Karpas-422 (cell line): ENCODE data around the gene SNX14. TPM values are rescaled to one million over a fixed set of nuclear protein-coding genes. Genes with fewer than 3 reads are reported as not detected.

Experiments
- DNase-seq: peaks from one replicate; pipeline ENCODE4 v3.0.0-alpha.2; 2015
- H2AFZ ChIP-seq: fragments of 200-600 bp; sonication (generic); 2 replicates; pipeline ENCODE4 v1.6.1; 2014; ENCODE audit warnings: antibody characterized with exemption, low read length, mixed read lengths
- H3K27ac ChIP-seq: fragments of 200-600 bp; sonication (generic); 2 replicates; pipeline ENCODE4 v1.5.1; 2014; ENCODE audit warnings: mild to moderate bottlenecking, low read length, moderate library complexity
- H3K27me3 ChIP-seq: fragments of 200-600 bp; sonication (generic); 2 replicates; pipeline ENCODE4 v1.6.1; 2014; ENCODE audit warnings: low read length, mixed read lengths
- H3K36me3 ChIP-seq: fragments of 200-600 bp; sonication (generic); 2 replicates; pipeline ENCODE4 v1.6.1; 2014; ENCODE audit warnings: low read length, mixed read lengths; ENCODE audit not compliant: insufficient read depth
- H3K4me1 ChIP-seq: fragments of 200-600 bp; sonication (generic); 2 replicates; pipeline ENCODE4 v1.6.1; 2014; ENCODE audit warnings: mild to moderate bottlenecking, low read length, mixed read lengths
- H3K4me2 ChIP-seq: fragments of 200-600 bp; sonication (generic); 2 replicates; pipeline ENCODE4 v1.6.1; 2014; ENCODE audit warnings: low read length, low read depth, mild to moderate bottlenecking; ENCODE audit not compliant: poor library complexity, severe bottlenecking
- H3K4me3 ChIP-seq: fragments of 200-600 bp; sonication (generic); 2 replicates; pipeline ENCODE4 v1.5.1; 2014; ENCODE audit warnings: mild to moderate bottlenecking, antibody characterized with exemption, low read length, mixed read lengths
- H3K79me2 ChIP-seq: fragments of 200-600 bp; sonication (generic); 2 replicates; pipeline ENCODE4 v1.6.1; 2014; ENCODE audit warnings: mild to moderate bottlenecking, low read length, mixed read lengths
- H3K9ac ChIP-seq: fragments of 200-600 bp; sonication (generic); 2 replicates; pipeline ENCODE4 v1.6.0; 2014; ENCODE audit warnings: low read length
- H3K9me2 ChIP-seq: fragments of 200-600 bp; sonication (generic), shearing (Covaris generic); replicated peaks from 2 replicates; pipeline ENCODE4 v1.6.0; 2014; ENCODE audit warnings: mild to moderate bottlenecking, low read length, moderate library complexity; ENCODE audit not compliant: insufficient read depth
- H3K9me3 ChIP-seq: fragments of 300-700, 200-600 bp; sonication (generic); 2 replicates; pipeline ENCODE4 v1.6.1; 2014; ENCODE audit warnings: low read length, mixed read lengths
- H4K20me1 ChIP-seq: fragments of 200-600 bp; sonication (generic); 2 replicates; pipeline ENCODE4 v1.6.1; 2014; ENCODE audit warnings: mild to moderate bottlenecking, antibody characterized with exemption, low read length, low read depth; ENCODE audit not compliant: insufficient read depth
- total RNA-seq: library from RNA; depleted of rRNA; stranded (reverse); fragments of >200 nt; shearing (Covaris generic); gene quantifications from 2 replicates; pipeline ENCODE4 v1.2.3, GENCODE V29; 2014; ENCODE audit warnings: low replicate concordance; rRNA removed

SNX14 gene, protein sequence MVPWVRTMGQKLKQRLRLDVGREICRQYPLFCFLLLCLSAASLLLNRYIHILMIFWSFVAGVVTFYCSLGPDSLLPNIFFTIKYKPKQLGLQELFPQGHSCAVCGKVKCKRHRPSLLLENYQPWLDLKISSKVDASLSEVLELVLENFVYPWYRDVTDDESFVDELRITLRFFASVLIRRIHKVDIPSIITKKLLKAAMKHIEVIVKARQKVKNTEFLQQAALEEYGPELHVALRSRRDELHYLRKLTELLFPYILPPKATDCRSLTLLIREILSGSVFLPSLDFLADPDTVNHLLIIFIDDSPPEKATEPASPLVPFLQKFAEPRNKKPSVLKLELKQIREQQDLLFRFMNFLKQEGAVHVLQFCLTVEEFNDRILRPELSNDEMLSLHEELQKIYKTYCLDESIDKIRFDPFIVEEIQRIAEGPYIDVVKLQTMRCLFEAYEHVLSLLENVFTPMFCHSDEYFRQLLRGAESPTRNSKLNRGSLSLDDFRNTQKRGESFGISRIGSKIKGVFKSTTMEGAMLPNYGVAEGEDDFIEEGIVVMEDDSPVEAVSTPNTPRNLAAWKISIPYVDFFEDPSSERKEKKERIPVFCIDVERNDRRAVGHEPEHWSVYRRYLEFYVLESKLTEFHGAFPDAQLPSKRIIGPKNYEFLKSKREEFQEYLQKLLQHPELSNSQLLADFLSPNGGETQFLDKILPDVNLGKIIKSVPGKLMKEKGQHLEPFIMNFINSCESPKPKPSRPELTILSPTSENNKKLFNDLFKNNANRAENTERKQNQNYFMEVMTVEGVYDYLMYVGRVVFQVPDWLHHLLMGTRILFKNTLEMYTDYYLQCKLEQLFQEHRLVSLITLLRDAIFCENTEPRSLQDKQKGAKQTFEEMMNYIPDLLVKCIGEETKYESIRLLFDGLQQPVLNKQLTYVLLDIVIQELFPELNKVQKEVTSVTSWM
- total RNA-seq = 93.1 and 153 TPM in 2 replicates

- peak within 1 kb of the TSS; percentile 84 for H3K4me2 ChIP-seq
- H3K36me3 ChIP-seq = peaks cover 8% of the 10 kb centered on the region; the same call in 1 of the 2 replicates
- H3K27ac ChIP-seq = peak within 1 kb of the TSS; percentile 88
- no peaks in the 10 kb centered on the region for H3K27me3 ChIP-seq
- H2AFZ ChIP-seq = peak within 1 kb of the TSS; percentile 27; the same call in 1 of the 2 replicates
- peak within 1 kb of the TSS; percentile 84 for H3K4me3 ChIP-seq
- H3K4me1 ChIP-seq = peaks cover 45% of the 10 kb centered on the region
- peak; percentile 98 for DNase-seq
- peak within 1 kb of the TSS; percentile 82 for H3K9ac ChIP-seq
- peaks cover 48% of the 10 kb centered on the region for H3K79me2 ChIP-seq
- no peaks in the 10 kb centered on the region for H3K9me2 ChIP-seq
- H3K9me3 ChIP-seq = no peaks in the 10 kb centered on the region
- H4K20me1 ChIP-seq = no peaks in the 10 kb centered on the region
Measured at GRCh38 chr6:85593438-85594196, at the start of gene SNX14. SNX14 (minus strand) TSS chr6:85593858; CDS start chr6:85593718, 140 bp downstream.

GRCh38 chr6:85642774-85643536, 49.3 kb upstream of the SNX14 start, which contains the start of gene SYNCRIP:
SYNCRIP (minus strand) TSS chr6:85642886; CDS start chr6:85641439, 1,447 bp downstream.
- Histone ChIP-seq H3K36me3 (peaks cover 38% of the 10 kb centered on the region), H3K4me1 (peaks cover 43% of the 10 kb centered on the region), H3K9me2 (no peaks in the 10 kb centered on the region), H3K27ac (peak within 1 kb of the TSS; percentile 94), H3K4me3 (peak within 1 kb of the TSS; percentile 99), H3K4me2 (peak within 1 kb of the TSS; percentile 94), H3K9ac (peak within 1 kb of the TSS; percentile 100), H4K20me1 (peaks cover 39% of the 10 kb centered on the region), H3K27me3 (no peaks in the 10 kb centered on the region), H3K9me3 (no peaks in the 10 kb centered on the region), H3K79me2 (peaks cover 51% of the 10 kb centered on the region), H2AFZ (peak within 1 kb of the TSS; percentile 69)
- peak; percentile 99 for DNase-seq

DNA sequence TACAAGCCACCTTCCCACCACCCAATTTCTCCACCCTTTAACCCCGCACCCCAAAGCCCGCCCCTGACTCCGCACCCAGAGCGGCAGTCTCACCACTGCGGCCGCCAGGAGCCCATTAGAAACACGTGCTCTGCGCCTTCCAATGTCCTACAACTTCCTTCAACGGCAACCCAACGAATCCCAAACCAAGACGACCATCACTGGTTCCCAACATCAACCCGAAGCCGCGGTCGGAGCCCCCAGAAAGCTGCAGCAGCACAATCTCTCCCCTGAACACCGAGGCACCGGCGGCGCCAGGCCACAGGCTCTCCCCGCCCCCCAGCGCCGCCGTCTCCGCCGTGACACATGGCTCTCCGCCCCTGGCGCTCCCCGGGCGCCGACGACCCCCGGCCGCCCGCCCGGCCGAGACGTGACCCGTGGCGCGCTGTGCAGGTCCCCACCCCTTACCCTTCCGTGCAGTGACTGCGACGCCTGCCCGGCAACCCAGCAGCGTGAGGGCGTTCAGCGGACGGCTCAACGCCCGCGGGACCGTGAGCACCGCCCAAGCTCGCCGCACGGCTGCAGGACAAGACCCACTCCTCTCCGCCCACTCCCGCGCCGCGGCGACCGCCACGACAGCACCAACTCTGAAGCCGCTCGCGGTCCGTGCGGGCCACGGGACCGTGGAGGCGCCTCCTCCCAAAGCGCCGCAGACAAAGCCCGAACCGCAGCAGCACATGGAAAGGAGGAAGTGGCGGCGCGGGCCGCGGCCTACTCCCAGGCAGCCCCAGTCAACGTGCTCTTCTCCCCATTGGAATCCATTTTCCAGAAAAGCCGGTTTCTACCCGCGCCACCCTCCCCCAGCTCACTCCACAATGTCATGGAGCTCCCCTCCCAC, 48.5 kb upstream of the SNX14 start:
- Histone ChIP-seq H3K9me3 (no peaks in the 10 kb centered on the region), H4K20me1 (peaks cover 47% of the 10 kb centered on the region), H3K4me3 (peak overlapping the region; percentile 99), H3K9me2 (no peaks in the 10 kb centered on the region), H2AFZ (no peak overlapping the region), H3K4me2 (peak overlapping the region; percentile 70), H3K4me1 (peaks cover 43% of the 10 kb centered on the region), H3K27ac (peak overlapping the region; percentile 94), H3K79me2 (peaks cover 60% of the 10 kb centered on the region), H3K9ac (peak overlapping the region; percentile 100), H3K27me3 (no peaks in the 10 kb centered on the region), H3K36me3 (peaks cover 46% of the 10 kb centered on the region)
- peak; percentile 72 for DNase-seq

GRCh38 chr6:85641522-85641896, 47.9 kb upstream of the SNX14 start:
- DNase-seq = peak; percentile 54
- Histone ChIP-seq H3K4me2 (peak overlapping the region; percentile 70), H3K4me1 (peaks cover 43% of the 10 kb centered on the region), H2AFZ (no peak overlapping the region), H3K9me2 (no peaks in the 10 kb centered on the region), H3K27me3 (no peaks in the 10 kb centered on the region), H4K20me1 (peaks cover 52% of the 10 kb centered on the region), H3K9ac (peak overlapping the region; percentile 100), H3K4me3 (peak overlapping the region; percentile 99), H3K36me3 (peaks cover 53% of the 10 kb centered on the region), H3K9me3 (no peaks in the 10 kb centered on the region), H3K27ac (peak overlapping the region; percentile 94), H3K79me2 (peaks cover 66% of the 10 kb centered on the region)

GRCh38 chr6:85640821-85641220, 47.2 kb upstream of the SNX14 start:
- no peaks in the 10 kb centered on the region for H3K9me3 ChIP-seq
- H3K36me3 ChIP-seq = peaks cover 56% of the 10 kb centered on the region
- H3K9me2 ChIP-seq = no peaks in the 10 kb centered on the region
- H3K9ac ChIP-seq = peak overlapping the region; percentile 100
- no peak overlapping the region for H2AFZ ChIP-seq
- peaks cover 54% of the 10 kb centered on the region for H4K20me1 ChIP-seq
- peak overlapping the region; percentile 94 for H3K27ac ChIP-seq
- peaks cover 43% of the 10 kb centered on the region for H3K4me1 ChIP-seq
- H3K79me2 ChIP-seq = peaks cover 73% of the 10 kb centered on the region
- DNase-seq = no peak
- peak overlapping the region; percentile 99 for H3K4me3 ChIP-seq
- peak overlapping the region; percentile 70 for H3K4me2 ChIP-seq
- no peaks in the 10 kb centered on the region for H3K27me3 ChIP-seq

DNA sequence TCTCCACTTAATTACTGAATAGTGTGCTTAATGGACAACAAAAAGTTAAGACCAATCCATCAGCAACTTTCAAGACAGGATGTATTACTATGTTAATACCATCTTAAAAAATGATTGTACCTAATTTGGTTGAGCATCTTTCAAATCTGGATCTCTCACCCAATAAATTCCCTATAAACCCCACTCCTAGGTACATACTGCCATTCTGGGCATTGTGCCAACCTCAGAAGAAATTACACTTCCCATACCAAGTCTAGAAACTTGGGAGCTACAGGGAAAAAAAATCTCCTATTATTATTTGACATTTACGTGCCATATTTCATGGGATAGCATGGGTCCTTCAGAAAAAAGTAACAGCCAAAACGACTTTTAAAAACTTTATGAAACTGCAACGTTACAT, 43.9 kb upstream of the SNX14 start:
- peaks cover 29% of the 10 kb centered on the region for H3K4me1 ChIP-seq
- H3K4me3 ChIP-seq = no peak overlapping the region
- H2AFZ ChIP-seq = no peak overlapping the region
- no peak overlapping the region for H3K27ac ChIP-seq
- no peaks in the 10 kb centered on the region for H3K9me2 ChIP-seq
- H3K9me3 ChIP-seq = no peaks in the 10 kb centered on the region
- peaks cover 97% of the 10 kb centered on the region for H3K79me2 ChIP-seq
- H4K20me1 ChIP-seq = peaks cover 71% of the 10 kb centered on the region
- H3K9ac ChIP-seq = no peak overlapping the region
- no peak overlapping the region for H3K4me2 ChIP-seq
- no peaks in the 10 kb centered on the region for H3K27me3 ChIP-seq
- no peak for DNase-seq
- peaks cover 81% of the 10 kb centered on the region for H3K36me3 ChIP-seq
